Fibroblast of villous mesenchyme (primary cell): ENCODE results near the gene APOC4. TPM values are rescaled to one million over a fixed set of nuclear protein-coding genes. Genes with fewer than 3 reads are reported as not detected.

Experiments used
- DNase-seq: peaks from one replicate; pipeline ENCODE4 v3.0.0-alpha.2; 2010; ENCODE audit warnings: low read depth
- H3K4me3 ChIP-seq: 2 replicates; pipeline ENCODE4 v1.5.1; 2011; ENCODE audit warnings: low read depth, mild to moderate bottlenecking, low read length
- CTCF ChIP-seq: IDR thresholded peaks from 2 replicates; pipeline ENCODE4 v1.5.1; 2012; ENCODE audit warnings: low read depth, mild to moderate bottlenecking, low read length; ENCODE audit not compliant: insufficient read depth
- total RNA-seq: library from RNA; depleted of rRNA; stranded (reverse); fragments of >200 nt; gene quantifications from 2 replicates; pipeline ENCODE4 v1.2.3, GENCODE V29; 2012

Gene APOC4, protein sequence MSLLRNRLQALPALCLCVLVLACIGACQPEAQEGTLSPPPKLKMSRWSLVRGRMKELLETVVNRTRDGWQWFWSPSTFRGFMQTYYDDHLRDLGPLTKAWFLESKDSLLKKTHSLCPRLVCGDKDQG
- not detected in 2 replicates for total RNA-seq

- H3K4me3 ChIP-seq: no peak within 1 kb of the TSS
- no peak for TF ChIP-seq CTCF
- no peak for DNase-seq
Measured at GRCh38 chr19:44942067-44942571, at the start of gene APOC4. Gene APOC4 (plus strand): TSS chr19:44942237. CDS start chr19:44942278, 41 bp downstream.

DNA sequence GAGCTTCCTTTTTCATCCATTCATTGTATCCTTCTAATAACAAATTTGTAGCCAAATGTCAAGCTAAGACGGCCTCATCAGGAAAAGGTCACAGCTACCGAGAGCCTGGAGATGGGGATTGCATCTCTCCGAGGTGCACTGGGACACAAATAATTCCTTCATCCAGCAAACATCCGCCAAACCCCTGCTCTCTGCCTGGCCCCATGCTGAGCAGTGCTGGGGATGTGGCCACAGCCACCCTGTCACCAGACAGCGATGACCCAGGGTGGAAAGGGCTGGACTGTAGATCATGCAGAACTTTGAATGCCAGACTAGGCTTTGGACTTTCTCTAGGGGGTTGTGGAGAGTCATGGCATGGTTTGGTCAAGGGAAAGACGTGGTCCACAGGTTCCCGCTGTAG is 49.1 kb upstream of the APOC4 start:
- H3K4me3 ChIP-seq: no peak overlapping the region
- TF ChIP-seq CTCF: no peak
- DNase-seq: no peak

GRCh38 chr19:44893332-44894051 is 48.5 kb upstream of the APOC4 start:
- no peak overlapping the region for H3K4me3 ChIP-seq
- TF ChIP-seq CTCF: no peak
- no peak for DNase-seq

DNA sequence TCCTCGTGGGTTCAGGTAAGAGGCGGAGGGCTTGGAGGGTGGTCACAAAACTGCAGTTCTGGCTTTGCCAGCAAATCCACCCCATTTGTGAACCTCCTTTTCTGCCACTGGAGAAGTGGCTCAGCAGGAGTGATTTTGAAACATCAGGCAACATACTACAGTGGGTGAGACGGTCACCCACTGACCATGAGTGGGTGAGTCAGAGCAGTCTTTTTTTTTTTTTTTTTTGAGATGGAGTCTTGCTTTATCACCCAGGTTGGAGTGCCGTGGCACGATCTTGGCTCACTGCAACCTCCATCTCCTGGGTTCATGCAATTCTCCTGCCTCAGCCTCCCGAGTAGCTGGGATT is 48.0 kb upstream of the APOC4 start:
- no peak overlapping the region for H3K4me3 ChIP-seq
- TF ChIP-seq CTCF: no peak
- DNase-seq: no peak

DNA sequence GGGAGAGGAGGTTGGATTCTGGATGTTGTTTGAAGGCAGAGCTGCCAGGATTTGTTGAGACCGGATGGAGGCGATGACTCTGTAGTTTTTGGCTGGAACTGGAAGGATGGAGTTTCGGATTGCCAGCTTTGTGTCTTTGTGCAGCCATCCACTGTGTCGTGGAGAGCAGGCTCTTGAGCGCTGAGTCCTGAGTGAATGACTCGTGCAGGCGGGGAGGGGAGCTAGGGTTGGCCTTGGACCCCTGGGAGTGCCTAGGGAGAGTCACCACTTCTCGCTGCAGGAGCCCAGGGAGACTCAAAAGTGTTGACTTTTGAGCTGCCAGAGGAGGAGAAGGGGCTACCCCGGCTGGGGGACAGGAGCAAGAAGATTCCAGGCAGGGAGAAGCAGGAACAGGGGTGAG is 47.1 kb upstream of the APOC4 start:
- no peak overlapping the region for H3K4me3 ChIP-seq
- no peak for DNase-seq
- no peak for TF ChIP-seq CTCF

DNA sequence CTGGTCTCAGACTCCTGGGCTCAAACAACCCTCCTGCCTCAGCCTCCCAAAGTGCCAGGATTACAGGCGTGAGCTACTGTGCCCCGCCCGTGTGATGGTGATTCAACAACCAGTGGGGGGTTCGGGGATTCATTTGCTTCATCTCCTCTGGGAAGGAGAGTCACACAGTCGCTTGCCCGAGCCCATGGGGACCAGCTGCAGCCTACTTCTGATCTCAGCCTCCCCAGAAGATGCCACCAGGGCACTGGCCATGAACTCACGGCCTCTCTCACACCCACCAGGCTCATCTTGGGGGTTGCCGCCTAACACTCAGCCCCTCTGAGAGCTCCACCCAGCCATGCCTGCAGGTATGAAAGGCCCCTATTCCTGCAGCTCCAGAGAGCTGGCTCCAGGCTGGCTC is 44.2 kb upstream of the APOC4 start:
- no peak for DNase-seq
- no peak overlapping the region for H3K4me3 ChIP-seq
- TF ChIP-seq CTCF: no peak
